Stimulated activated naive CD8-positive, alpha-beta T cell treated with anti-CD3 and anti-CD28 coated beads, Interleukin-15, amount 100 ng/mL, for 72 hours (primary cell): ENCODE measurements around the gene APOBEC3H.
A peak's percentile ranks its signal among the peaks of the same experiment; 100 is the strongest.

ENCODE experiments used
- ATAC-seq: fragments of 150-1000 bp; cut with Tn5 transposase; 2 replicates; pipeline ENCODE4 v1.10.0; 2021; ENCODE audit warnings: mild to moderate bottlenecking, moderate library complexity
- DNase-seq, 2 donors: peaks; one replicate each; pipeline ENCODE4 v3.0.0; 2021 to 2022
- H3K27ac Mint-ChIP-seq, 2 donors: one replicate each; pipeline ENCODE4 v1.8.0; 2022; ENCODE audit warnings: mild to moderate bottlenecking in 2 of 2, mixed read lengths in 2 of 2, moderate library complexity in 2 of 2
- H3K27me3 Mint-ChIP-seq: one replicate; pipeline ENCODE4 v1.8.0; 2022; ENCODE audit warnings: mixed read lengths
- H3K4me1 Mint-ChIP-seq: one replicate; pipeline ENCODE4 v1.8.0; 2022; ENCODE audit warnings: mild to moderate bottlenecking, mixed read lengths
- H3K4me3 Mint-ChIP-seq, 2 donors: one replicate each; pipeline ENCODE4 v1.8.0; 2022; ENCODE audit warnings: mild to moderate bottlenecking in 2 of 2, mixed read lengths in 2 of 2, moderate library complexity in 1 of 2
- H3K9me3 Mint-ChIP-seq, 2 donors: one replicate each; pipeline ENCODE4 v1.8.0; 2022; ENCODE audit warnings: mixed read lengths in 2 of 2

APOBEC3H gene

DNA sequence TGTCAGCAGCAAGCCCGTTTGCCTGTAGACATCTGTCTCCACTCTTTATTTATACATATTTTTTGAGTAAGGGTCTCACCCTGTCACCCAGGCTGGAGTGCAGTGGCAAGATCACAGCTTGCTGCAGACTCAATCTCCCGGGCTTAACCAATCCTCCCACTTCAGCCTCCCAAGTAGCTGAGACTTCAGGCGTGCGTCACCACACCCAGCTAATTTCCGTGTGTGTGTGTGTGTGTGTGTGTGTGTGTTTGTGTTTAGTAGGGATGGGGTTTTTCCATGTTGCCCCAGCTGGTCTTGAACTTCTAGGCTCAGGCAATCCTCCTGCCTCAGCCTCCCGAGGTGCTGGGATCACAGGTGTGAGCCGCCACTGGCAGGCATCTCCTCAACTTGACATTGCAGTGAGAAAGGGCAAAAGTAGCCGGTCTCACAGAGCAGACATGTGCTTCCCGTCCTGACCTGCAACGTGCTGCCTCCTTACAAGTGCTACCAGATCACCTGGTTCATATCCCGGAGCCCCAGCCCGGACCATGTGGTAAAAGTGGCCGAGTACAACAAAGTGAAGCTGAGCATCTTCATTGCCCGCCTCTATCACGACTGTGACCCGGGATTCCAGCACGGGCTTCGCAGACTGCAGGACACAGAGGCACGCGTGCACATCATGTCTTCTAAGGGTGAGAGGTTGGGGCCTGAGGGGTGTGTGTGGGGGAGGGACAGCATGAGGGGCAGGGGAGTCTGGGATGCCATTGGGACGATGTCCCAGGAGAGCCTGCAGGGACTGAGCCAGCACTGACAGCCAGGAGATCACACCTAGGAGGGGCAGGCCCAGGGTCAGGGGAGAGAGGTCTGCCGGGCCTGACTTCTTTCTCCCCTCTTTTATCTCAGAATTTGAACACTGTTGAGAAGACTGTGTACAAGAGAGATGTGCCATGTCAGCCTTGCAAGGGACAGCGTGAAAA lies 5.6 kb upstream of the APOBEC3H start:
- Mint-ChIP-seq H3K27ac (peak overlapping the region; percentile 95 to 97), H3K4me3 (peak overlapping the region; percentile 77 to 81), H3K9me3 (no peaks in the 10 kb centered on the region), H3K4me1 (peaks cover 93% of the 10 kb centered on the region), H3K27me3 (no peaks in the 10 kb centered on the region)
- ATAC-seq (no peak), DNase-seq (no peak)

DNA sequence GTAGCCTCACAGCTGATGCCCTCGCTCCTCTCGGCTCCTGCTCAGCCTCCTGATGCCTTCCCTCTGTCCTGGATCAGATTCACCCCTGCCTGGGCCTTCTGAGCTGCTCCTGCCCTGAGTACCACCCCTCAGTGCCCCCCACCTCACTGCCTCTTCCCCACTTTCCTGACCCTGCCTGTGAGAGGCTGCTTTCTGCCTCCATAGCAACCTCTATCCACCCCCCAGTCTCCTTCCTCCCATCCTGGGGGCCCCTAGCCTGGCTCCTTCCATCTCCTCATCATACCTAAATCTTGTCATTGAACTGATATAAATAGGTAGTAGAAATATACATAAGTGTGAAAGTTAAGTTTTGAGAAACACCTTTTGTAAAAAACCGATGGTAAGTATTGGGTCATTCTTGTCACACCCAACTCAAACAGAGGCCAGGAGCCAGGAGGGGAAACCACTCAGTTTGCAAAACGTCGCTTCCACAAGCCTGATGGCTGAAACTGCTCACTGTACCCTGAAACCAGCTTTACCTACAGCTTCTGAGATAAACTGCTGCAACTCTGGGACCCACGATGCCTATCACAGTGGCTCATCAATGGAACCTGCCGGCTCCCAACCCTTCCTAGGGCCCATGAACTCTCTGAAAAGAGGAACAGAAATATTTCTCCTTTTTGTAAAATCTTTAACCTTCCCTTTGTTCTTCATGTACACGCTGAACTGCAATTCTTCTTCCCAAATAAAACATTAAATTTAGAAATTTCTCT lies 4.8 kb upstream of the APOBEC3H start:
- Mint-ChIP-seq H3K4me3 (peak overlapping the region; percentile 52 to 77), H3K4me1 (peaks cover 93% of the 10 kb centered on the region), H3K27me3 (no peaks in the 10 kb centered on the region), H3K27ac (peak overlapping the region; percentile 55 to 93), H3K9me3 (no peaks in the 10 kb centered on the region)
- DNase-seq, result peak in 1 of 2 donors; percentile 62
- no peak for ATAC-seq

- Mint-ChIP-seq H3K4me1 (peaks cover 93% of the 10 kb centered on the region), H3K27ac (peak overlapping the region; percentile 80 to 85), H3K27me3 (no peaks in the 10 kb centered on the region), H3K9me3 (no peaks in the 10 kb centered on the region), H3K4me3 (peak overlapping the region; percentile 43 to 53)
- no peak for ATAC-seq
- DNase-seq, result no peak
Observed at GRCh38 chr22:39094717-39095389, 2.2 kb upstream of the APOBEC3H start.

- Mint-ChIP-seq H3K9me3 (no peaks in the 10 kb centered on the region), H3K27me3 (no peaks in the 10 kb centered on the region), H3K4me1 (peaks cover 93% of the 10 kb centered on the region), H3K4me3 (peak overlapping the region in 1 of 2 donors; percentile 40), H3K27ac (peak overlapping the region in 1 of 2 donors; percentile 8)
- ATAC-seq (no peak), DNase-seq (no peak)
Observed at GRCh38 chr22:39095971-39096370, 1.1 kb upstream of the APOBEC3H start.

GRCh38 chr22:39098026-39098425 lies 982 bp downstream of the APOBEC3H start:
- Mint-ChIP-seq H3K4me3 (peak overlapping the region; percentile 85 to 89), H3K4me1 (peaks cover 82% of the 10 kb centered on the region), H3K9me3 (no peaks in the 10 kb centered on the region), H3K27ac (peak overlapping the region in 1 of 2 donors; percentile 98), H3K27me3 (no peaks in the 10 kb centered on the region)
- DNase-seq (no peak), ATAC-seq (peak; percentile 28)

DNA sequence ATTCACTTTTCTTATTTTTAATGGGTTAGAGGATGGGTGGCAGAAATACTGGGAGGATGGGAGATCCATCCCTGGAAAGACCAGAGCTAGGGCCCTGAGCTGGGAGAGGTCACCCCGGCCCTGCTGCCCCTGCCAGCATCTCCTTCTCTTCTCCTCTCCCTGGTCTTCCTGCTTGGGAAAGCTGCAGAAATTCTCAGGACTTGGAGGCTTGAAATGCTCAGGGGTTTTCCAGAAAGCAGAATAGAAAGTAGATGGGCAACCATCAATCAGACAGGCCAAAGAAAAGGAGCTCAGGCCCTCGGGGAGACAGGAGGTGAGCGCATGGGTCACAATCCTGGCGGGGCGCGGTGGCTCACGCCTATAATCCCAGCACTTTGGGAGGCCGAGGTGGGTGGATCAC lies 1.5 kb downstream of the APOBEC3H start:
- Mint-ChIP-seq H3K4me1 (peaks cover 79% of the 10 kb centered on the region), H3K4me3 (peak overlapping the region; percentile 71 to 85), H3K27ac (peak overlapping the region in 1 of 2 donors; percentile 69), H3K9me3 (no peaks in the 10 kb centered on the region), H3K27me3 (no peaks in the 10 kb centered on the region)
- DNase-seq (no peak), ATAC-seq (no peak)

DNA sequence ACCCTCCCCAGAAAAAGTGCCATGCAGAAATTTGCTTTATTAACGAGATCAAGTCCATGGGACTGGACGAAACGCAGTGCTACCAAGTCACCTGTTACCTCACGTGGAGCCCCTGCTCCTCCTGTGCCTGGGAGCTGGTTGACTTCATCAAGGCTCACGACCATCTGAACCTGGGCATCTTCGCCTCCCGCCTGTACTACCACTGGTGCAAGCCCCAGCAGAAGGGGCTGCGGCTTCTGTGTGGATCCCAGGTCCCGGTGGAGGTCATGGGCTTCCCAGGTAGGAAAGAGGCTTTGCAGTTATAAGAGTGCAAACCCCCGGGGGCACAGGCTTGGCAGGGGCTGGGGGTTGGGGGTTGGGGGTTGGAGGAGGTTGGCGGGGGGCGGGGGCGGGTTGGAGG lies 4.2 kb downstream of the APOBEC3H start:
- peaks cover 57% of the 10 kb centered on the region for H3K4me1 Mint-ChIP-seq
- H3K27me3 Mint-ChIP-seq, result no peaks in the 10 kb centered on the region

GRCh38 chr22:39103431-39103830 lies 6.4 kb downstream of the APOBEC3H start:
- peaks cover 35% of the 10 kb centered on the region for H3K4me1 Mint-ChIP-seq
- no peak overlapping the region for H3K4me3 Mint-ChIP-seq
- no peak overlapping the region for H3K27ac Mint-ChIP-seq
- no peak for DNase-seq
- no peak for ATAC-seq
- no peaks in the 10 kb centered on the region for H3K9me3 Mint-ChIP-seq
- no peaks in the 10 kb centered on the region for H3K27me3 Mint-ChIP-seq

More for the DNA sequence above, 4.2 kb downstream of the APOBEC3H start:
- Mint-ChIP-seq H3K4me3 (no peak overlapping the region), H3K27ac (peak overlapping the region in 1 of 2 donors; percentile 63), H3K9me3 (no peaks in the 10 kb centered on the region)
- no peak for DNase-seq
- ATAC-seq, result no peak

DNA sequence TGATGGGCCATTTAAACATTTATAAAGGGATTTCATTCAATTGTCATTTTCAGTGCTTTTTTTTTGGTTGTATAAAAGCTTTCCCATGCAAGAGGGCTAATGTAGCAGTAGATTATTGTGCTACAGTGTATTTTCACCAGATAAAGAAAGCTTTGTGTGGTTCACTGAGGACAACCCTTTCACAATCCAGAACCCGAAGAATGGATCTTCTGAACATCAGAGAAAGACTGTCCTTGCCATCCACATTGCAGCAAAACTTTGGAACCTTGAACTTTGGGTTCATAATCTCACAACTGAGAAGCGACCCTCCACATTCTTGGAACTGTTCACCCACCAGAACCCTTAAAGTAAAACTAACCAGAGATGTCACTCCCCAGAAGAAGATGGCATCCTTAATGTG lies 9.3 kb downstream of the APOBEC3H start:
- H3K27ac Mint-ChIP-seq, result no peak overlapping the region
- H3K9me3 Mint-ChIP-seq, result no peaks in the 10 kb centered on the region
- no peaks in the 10 kb centered on the region for H3K27me3 Mint-ChIP-seq
- no peak for ATAC-seq
- H3K4me1 Mint-ChIP-seq, result peaks cover 12% of the 10 kb centered on the region
- DNase-seq, result no peak
- no peak overlapping the region for H3K4me3 Mint-ChIP-seq

DNA sequence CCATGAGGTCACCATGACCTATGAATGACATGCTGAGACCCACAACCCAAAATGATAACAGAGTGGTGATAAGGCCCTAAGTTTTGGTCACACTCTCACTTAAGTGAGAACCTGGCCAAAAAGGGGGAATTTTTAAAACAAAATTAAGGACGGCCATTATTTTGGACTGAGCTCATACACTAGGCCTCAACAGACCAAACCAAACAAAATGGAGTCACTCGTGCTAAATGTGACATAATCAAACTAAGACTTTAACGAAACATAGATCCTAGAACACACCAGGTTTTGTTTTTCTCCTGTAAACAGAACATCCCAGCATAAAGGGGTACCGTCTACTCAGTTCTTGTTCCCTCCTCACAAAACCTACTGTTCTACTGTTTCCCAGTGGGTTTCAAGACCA lies 11.4 kb downstream of the APOBEC3H start:
- DNase-seq (no peak), ATAC-seq (no peak)
- Mint-ChIP-seq H3K4me1 (peaks cover 12% of the 10 kb centered on the region), H3K27me3 (no peaks in the 10 kb centered on the region), H3K9me3 (no peaks in the 10 kb centered on the region), H3K4me3 (no peak overlapping the region), H3K27ac (no peak overlapping the region)

GRCh38 chr22:39109361-39109760 lies 12.3 kb downstream of the APOBEC3H start:
- Mint-ChIP-seq H3K4me1 (peaks cover 20% of the 10 kb centered on the region), H3K4me3 (no peak overlapping the region), H3K27ac (peak overlapping the region in 1 of 2 donors; percentile 28), H3K9me3 (no peaks in the 10 kb centered on the region), H3K27me3 (no peaks in the 10 kb centered on the region)
- DNase-seq (no peak), ATAC-seq (no peak)

- Mint-ChIP-seq H3K9me3 (no peaks in the 10 kb centered on the region), H3K27ac (peak overlapping the region; percentile 8 to 17), H3K27me3 (no peaks in the 10 kb centered on the region), H3K4me1 (peaks cover 36% of the 10 kb centered on the region), H3K4me3 (no peak overlapping the region)
- DNase-seq (no peak), ATAC-seq (no peak)
Observed at GRCh38 chr22:39110631-39111561, 13.9 kb downstream of the APOBEC3H start.

DNA sequence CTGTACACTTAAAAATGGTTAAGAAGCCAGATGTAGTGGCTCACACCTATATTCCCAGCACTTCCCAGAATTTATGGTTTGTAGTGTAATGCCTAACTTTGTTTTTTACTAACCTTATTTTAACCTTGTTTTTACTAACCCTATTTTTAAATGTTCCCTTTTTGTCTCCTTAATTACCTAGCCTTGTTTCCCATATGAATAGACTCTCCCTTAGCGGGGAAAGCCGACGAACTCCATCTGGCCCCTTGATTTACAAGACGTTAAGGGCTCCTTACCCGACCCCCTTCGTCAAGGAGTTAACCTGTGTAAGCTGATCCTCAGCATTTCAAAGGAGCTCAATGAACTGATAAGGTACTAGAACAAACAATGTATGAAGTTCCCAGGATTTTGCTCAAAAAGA lies 17.1 kb downstream of the APOBEC3H start:
- Mint-ChIP-seq H3K27me3 (no peaks in the 10 kb centered on the region), H3K4me1 (peaks cover 68% of the 10 kb centered on the region), H3K27ac (peak overlapping the region in 1 of 2 donors; percentile 3), H3K9me3 (no peaks in the 10 kb centered on the region), H3K4me3 (peak overlapping the region in 1 of 2 donors; percentile 44)
- DNase-seq (no peak), ATAC-seq (no peak)

GRCh38 chr22:39115570-39115969 lies 18.5 kb downstream of the APOBEC3H start:
- H3K9me3 Mint-ChIP-seq, result no peaks in the 10 kb centered on the region
- no peak for DNase-seq
- peaks cover 68% of the 10 kb centered on the region for H3K4me1 Mint-ChIP-seq
- H3K4me3 Mint-ChIP-seq, result no peak overlapping the region
- H3K27ac Mint-ChIP-seq, result peak overlapping the region in 1 of 2 donors; percentile 2
- no peak for ATAC-seq
- H3K27me3 Mint-ChIP-seq, result no peaks in the 10 kb centered on the region
